Lower leg skin (tissue), 4 donors: ENCODE results near the gene TRIM17. TPM values are rescaled to one million over a fixed set of nuclear protein-coding genes. Genes with fewer than 3 reads are reported as not detected.

ENCODE experiments used
- DNase-seq, 2 donors: peaks; one replicate each; pipeline ENCODE4 v3.0.0-alpha.2; 2019; ENCODE audit warnings: low spot score in 2 of 2
- H3K4me3 ChIP-seq: fragments of 200-600 bp; sonication (generic); 2 replicates; pipeline ENCODE4 v1.5.1; 2017; ENCODE audit warnings: mild to moderate bottlenecking, low read depth; ENCODE audit not compliant: poor library complexity, severe bottlenecking
- POLR2A ChIP-seq, 2 donors: fragments of 450-650 bp; IDR thresholded peaks; one replicate each; pipeline ENCODE4 v1.6.1; 2016 to 2017; ENCODE audit warnings: antibody characterized with exemption in 2 of 2, mild to moderate bottlenecking in 1 of 2, moderate library complexity in 1 of 2
- WGBS, 2 donors: methylation state at CpG; one replicate each; pipeline ENCODE4 v1.1.5; 2018; 5-methylcytosine and 5-hydroxymethylcytosine counted together
- intact Hi-C: fragments of 100-400 bp; cut with DNase I; formaldehyde crosslinking; loops from one replicate; pipeline ENCODE4 v1.15.0; 2023; ENCODE audit warnings: low total_unique reads
- total RNA-seq, 4 donors: library from RNA; depleted of rRNA; stranded (reverse); fragments of >200 nt; gene quantifications; one replicate each; pipeline ENCODE4 v1.1.0, GENCODE V29; 2016
- TF ChIP-seq, protein P1 (sequence below), 3 donors: fragments of 450-650 bp; IDR thresholded peaks; one replicate each; pipeline ENCODE4 v1.5.1; 2016; ENCODE audit warnings: antibody characterized with exemption in 3 of 3, mild to moderate bottlenecking in 3 of 3, moderate library complexity in 2 of 3

Gene TRIM17
- total RNA-seq, 4 donors from 2014 or later = 0.97 to 4.2 (median 1.8) TPM

DNA sequence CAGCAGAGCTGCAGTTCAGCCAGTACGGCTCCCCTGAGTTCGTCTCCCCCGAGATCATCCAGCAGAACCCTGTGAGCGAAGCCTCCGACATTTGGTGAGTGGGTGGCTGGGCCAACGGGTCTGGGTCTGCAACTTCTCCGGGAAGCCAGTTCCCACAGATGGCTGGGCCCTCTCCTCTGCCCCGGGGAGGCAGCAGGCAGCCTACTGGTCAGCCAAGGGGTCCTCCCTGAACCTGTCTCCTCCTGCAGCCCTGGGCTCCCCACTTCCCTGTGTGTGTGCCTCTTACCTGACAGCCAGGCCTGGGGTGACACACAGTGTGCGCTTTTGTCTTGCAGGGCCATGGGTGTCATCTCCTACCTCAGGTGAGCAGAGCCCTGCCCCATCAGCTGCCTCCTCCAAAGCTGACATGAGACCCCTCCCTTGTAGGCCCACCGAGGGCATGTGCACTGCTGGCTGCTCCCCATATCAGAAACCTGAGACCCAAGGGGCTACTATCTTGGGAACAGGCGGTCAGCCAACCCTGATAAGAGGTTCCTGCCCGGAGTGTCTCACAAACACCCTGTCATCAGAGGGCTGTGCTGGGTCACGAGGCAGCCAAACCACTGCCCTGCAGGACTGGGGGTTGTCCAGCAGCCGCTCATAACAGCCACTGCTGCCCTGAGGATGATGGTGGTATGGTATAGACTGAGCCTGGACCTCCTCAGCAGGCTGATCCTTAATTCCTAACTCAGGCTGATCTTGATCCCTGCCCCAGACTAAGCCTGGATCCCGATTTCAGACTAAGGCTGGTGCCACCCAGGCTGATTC lies 47.7 kb downstream of the TRIM17 start:
- WGBS, 2 donors = 80% methylated on average over 15 of the region's 15 CpGs
- DNase-seq = peak in 1 of 2 donors; percentile 82
- intact Hi-C loops = no loop called here
- no peak for TF ChIP-seq POLR2A (IDR thresholded peaks at IDR 0.05)
- TF ChIP-seq, protein P1, sequence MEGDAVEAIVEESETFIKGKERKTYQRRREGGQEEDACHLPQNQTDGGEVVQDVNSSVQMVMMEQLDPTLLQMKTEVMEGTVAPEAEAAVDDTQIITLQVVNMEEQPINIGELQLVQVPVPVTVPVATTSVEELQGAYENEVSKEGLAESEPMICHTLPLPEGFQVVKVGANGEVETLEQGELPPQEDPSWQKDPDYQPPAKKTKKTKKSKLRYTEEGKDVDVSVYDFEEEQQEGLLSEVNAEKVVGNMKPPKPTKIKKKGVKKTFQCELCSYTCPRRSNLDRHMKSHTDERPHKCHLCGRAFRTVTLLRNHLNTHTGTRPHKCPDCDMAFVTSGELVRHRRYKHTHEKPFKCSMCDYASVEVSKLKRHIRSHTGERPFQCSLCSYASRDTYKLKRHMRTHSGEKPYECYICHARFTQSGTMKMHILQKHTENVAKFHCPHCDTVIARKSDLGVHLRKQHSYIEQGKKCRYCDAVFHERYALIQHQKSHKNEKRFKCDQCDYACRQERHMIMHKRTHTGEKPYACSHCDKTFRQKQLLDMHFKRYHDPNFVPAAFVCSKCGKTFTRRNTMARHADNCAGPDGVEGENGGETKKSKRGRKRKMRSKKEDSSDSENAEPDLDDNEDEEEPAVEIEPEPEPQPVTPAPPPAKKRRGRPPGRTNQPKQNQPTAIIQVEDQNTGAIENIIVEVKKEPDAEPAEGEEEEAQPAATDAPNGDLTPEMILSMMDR (IDR thresholded peaks at IDR 0.05) = no peak
- H3K4me3 ChIP-seq = no peak overlapping the region

- 61 to 72% methylated on average over 18 to 24 of the region's 25 CpGs for WGBS, 2 donors
- peak in 1 of 2 donors; percentile 84 for DNase-seq
These were observed 48.6 kb downstream of the TRIM17 start for GRCh38 chr1:228367798-228368791.

DNA sequence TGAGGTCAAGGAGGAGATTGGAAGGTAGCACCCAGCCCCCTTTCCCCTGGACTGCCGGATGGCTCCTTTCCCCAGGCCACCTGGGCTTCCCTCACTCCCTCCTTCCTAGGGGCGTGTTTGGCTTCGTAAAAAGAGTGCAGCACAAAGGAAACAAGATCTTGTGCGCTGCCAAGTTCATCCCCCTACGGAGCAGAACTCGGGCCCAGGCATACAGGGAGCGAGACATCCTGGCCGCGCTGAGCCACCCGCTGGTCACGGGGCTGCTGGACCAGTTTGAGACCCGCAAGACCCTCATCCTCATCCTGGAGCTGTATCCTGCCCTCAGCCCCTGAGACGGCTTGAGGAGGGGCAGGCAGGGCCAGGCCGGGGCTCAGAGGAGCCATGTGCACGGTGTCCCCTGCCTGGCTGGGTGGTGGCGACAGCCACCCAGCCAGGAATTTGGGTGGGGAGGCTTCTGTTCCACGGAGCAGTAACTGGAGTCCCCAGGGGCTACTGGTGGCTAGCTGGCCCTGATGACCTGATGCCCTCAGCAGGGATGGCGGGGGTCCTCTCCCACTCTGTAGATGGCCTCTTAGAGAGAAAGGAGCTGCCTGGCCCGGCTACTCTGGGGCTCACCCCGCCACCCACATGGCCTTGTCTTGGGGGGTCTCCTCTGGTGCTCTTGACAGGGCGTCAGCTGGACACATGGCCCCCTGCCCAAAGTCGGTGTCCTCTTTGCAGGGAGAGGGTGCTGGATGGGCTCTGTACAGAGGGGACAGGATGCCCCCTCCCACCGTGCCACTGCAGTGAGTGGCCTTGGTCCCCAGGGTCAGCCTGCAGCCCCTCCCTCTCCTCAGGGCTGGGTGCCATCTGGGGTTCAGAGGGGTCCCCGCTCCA lies 49.6 kb downstream of the TRIM17 start:
- TF ChIP-seq, protein P1 (IDR thresholded peaks at IDR 0.05) = no peak
- TF ChIP-seq POLR2A (IDR thresholded peaks at IDR 0.05) = no peak
- intact Hi-C loops = no loop called here
- DNase-seq = peak in 1 of 2 donors; percentile 80
- 58 to 64% methylated on average over 11 to 22 of the region's 24 CpGs for WGBS, 2 donors
- H3K4me3 ChIP-seq = no peak overlapping the region

More at GRCh38 chr1:228367798-228368791, 48.6 kb downstream of the TRIM17 start:
- TF ChIP-seq, protein P1 (IDR thresholded peaks at IDR 0.05) = no peak
- no peak for TF ChIP-seq POLR2A (IDR thresholded peaks at IDR 0.05)
- intact Hi-C loops = no loop called here
- H3K4me3 ChIP-seq = no peak overlapping the region

DNA sequence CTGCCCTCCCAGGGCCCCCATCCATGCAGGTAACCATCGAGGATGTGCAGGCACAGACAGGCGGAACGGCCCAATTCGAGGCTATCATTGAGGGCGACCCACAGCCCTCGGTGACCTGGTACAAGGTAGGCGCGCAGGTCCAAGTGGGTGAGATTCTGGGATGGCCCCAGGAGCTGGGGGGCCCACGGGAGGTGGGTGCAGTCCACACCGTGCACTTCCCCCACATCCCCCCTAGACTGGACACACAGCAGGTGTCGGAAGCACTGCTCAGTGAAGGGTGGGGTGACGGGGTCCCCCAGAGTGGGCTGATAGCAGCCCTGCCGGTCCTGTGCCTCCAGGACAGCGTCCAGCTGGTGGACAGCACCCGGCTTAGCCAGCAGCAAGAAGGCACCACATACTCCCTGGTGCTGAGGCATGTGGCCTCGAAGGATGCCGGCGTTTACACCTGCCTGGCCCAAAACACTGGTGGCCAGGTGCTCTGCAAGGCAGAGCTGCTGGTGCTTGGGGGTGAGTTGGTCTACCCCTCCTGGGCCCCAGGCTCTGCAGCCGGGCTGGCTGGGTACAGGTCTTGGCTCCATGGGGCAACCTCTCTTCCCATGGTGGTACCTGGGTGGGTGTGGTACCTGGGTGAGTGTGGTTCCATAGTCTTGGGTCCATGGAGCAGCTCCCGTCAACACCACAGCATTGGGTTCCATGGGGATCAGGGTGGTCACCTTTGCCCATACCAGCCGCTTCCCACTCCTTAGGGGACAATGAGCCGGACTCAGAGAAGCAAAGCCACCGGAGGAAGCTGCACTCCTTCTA lies 50.4 kb downstream of the TRIM17 start:
- no peak overlapping the region for H3K4me3 ChIP-seq
- WGBS, 2 donors = 85 to 93% methylated on average over 10 to 20 of the region's 23 CpGs
- intact Hi-C loops = no loop called here
- TF ChIP-seq, protein P1 (IDR thresholded peaks at IDR 0.05) = no peak
- no peak for TF ChIP-seq POLR2A (IDR thresholded peaks at IDR 0.05)
- peak in 1 of 2 donors; percentile 80 for DNase-seq
